GM23248 (cell line): ENCODE data around the gene FZD4.

Source experiments
- EZH2 ChIP-seq: fragments of 200-600 bp; sonication (generic); IDR thresholded peaks from 2 replicates; pipeline ENCODE4 v1.6.1; 2018; ENCODE audit warnings: antibody characterized with exemption, mild to moderate bottlenecking; ENCODE audit not compliant: insufficient read depth, poor library complexity, severe bottlenecking
- EZH2phosphoT487 ChIP-seq: fragments of 200-600 bp; sonication (generic); IDR thresholded peaks from 2 replicates; pipeline ENCODE4 v1.6.1; 2018; ENCODE audit warnings: antibody characterized with exemption, moderate library complexity, mild to moderate bottlenecking, low read depth; ENCODE audit not compliant: insufficient read depth

DNA sequence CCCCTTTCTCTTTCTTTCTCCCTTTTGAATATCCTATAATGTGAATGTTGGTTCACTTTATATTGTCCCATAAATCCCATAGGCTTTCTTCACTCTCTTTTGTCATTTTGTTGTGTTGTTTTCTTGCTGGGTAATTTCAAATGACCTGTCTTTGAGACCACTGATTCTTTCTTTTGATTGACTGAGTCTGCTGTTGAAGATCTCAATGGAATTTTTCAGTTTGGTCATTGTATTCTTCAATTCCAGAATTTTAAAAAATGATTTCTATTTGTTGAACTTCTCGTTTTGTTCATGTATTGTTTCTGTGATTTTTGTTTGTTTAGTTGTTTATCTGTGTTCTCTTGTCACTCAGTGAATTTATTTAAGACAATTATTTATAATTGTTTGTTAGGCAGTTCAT, 17.5 kb upstream of the FZD4 start:
- TF ChIP-seq EZH2: no peak
- no peak for TF ChIP-seq EZH2phosphoT487
